SH-SY5Y (cell line): ENCODE results near the gene EFNB1.

ENCODE experiments used
- GATA2 ChIP-seq: IDR thresholded peaks from 2 replicates; pipeline ENCODE4 v1.6.1; 2011; ENCODE audit warnings: mild to moderate bottlenecking, low read depth, low read length
- GATA3 ChIP-seq: IDR thresholded peaks from 2 replicates; pipeline ENCODE4 v1.6.1; 2011; ENCODE audit warnings: low read depth, mild to moderate bottlenecking, low read length, moderate library complexity

DNA sequence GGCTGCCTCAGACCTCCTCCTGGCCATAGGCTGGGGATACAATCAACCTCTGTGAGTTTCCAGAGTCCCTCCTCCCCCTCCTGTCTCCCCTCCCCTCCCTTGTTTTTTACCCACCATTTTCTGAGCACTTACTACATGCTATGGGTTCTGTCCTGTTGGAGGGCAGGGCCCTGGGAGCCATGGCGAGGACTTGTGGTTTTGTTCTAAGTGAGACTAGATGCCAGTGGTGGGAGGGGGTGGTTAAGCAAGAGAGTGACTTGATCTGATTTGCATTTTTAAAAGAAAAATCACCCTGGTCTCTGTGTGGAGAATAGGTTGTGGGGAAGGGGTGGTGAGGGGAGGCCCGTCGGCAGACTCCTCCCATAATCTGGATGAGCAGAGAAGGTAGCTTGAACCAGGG, 39.5 kb downstream of the EFNB1 start:
- TF ChIP-seq GATA2, result no peak
- TF ChIP-seq GATA3, result no peak
